ENCODE measurements around the gene COL18A1. TPM values are rescaled to one million over a fixed set of nuclear protein-coding genes. Genes with fewer than 3 reads are reported as not detected.

The COL18A1 gene
- total RNA-seq, 1 experiment from 2014 or later, result 676 TPM

- POLR2A ChIA-PET, result no interaction called here
- CTCF ChIA-PET, result interaction anchor here (1.1 kb wide), 1 partner anchor 10 kb away, joined by 3 read pairs; no protein-coding TSS in a partner anchor
These were observed 126.6 kb downstream of the COL18A1 start for GRCh38 chr21:45531393-45532215.

DNA sequence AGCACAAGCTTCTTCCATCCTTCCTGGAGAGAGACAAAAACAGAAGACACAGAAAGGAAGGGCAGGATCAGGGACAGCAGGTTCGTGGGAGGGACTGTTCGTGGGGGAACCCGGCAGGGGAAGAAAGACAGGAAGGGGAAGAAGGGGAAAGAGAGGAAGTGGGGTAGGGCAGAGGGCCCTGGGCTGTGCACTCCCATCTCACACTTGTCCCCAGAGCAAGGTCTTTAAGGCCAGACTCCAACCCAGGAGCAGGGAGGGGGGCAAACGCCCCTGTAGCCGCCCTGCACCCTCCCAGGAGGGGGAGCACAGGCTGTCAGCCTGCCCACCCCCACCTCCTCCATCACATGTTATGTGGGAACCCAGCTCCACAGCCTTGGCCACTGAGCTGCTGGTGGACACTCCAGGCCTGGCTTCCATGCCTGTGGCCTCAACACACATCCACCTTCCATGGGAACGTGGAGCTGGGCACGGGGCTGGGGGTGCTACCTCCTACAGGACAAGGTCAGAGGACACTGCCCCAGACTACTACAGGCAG lies 127.9 kb downstream of the COL18A1 start:
- intact Hi-C loops (cut with micrococcal nuclease; ENCODE audit: unreplicated experiment) (no loop called here), in situ Hi-C loops (cut with HindIII; ENCODE audit: low pct_unique_long_range_greater_than_20kb, low sequenced_read_pairs) (no loop called here)
- no TSS peak for BruUV-seq (replicated peaks)
- ATAC-seq, result no peak
- ChIA-PET CTCF (interaction anchor here (1.1 kb wide), 1 partner anchor 11 kb away, joined by 3 read pairs; no protein-coding TSS in a partner anchor), POLR2A (no interaction called here)
- Histone ChIP-seq H3K27me3 (ENCODE audit: control insufficient read depth, insufficient read depth, low read length) (no peaks in the 10 kb centered on the region), H3K9me3 (ENCODE audit: control insufficient read depth, insufficient read depth, low read depth, low read length) (no peaks in the 10 kb centered on the region), H3K36me3 (ENCODE audit: control insufficient read depth, insufficient read depth, low read length) (no peaks in the 10 kb centered on the region), H3K4me3 (ENCODE audit: low read depth in 2 of 2, low read length in 2 of 2) (no peak overlapping the region), H3K27ac (ENCODE audit: low read length) (no peak overlapping the region), H3K4me1 (ENCODE audit: control insufficient read depth, insufficient read depth, low read length) (peaks cover 4% of the 10 kb centered on the region)
- DNase-seq (ENCODE audit: low read depth, low spot score), result no peak
- TF ChIP-seq CTCF (IDR thresholded peaks at IDR 0.05), result no peak
- no peak for TF ChIP-seq POLR2AphosphoS5 (IDR thresholded peaks at IDR 0.05; ENCODE audit: low read depth, low read length)
- TF ChIP-seq TCF7L2 (IDR thresholded peaks at IDR 0.05; ENCODE audit: low read depth, low read length), result no peak
- TF ChIP-seq REST (IDR thresholded peaks at IDR 0.05; ENCODE audit: insufficient read depth in 1 of 2, low read depth in 2 of 2, low read length in 1 of 2), result no peak

More at GRCh38 chr21:45531393-45532215, 126.6 kb downstream of the COL18A1 start:
- no peaks in the 10 kb centered on the region for H3K36me3 ChIP-seq (ENCODE audit: control insufficient read depth, insufficient read depth, low read length)
- in situ Hi-C loops (cut with HindIII; ENCODE audit: low pct_unique_long_range_greater_than_20kb, low sequenced_read_pairs), result no loop called here
- no peak overlapping the region for H3K4me3 ChIP-seq (ENCODE audit: low read depth in 2 of 2, low read length in 2 of 2)
- TF ChIP-seq REST (IDR thresholded peaks at IDR 0.05; ENCODE audit: insufficient read depth in 1 of 2, low read depth in 2 of 2, low read length in 1 of 2) (no peak), SIN3A (IDR thresholded peaks at IDR 0.05; ENCODE audit: borderline replicate concordance, insufficient read depth, low read depth, low read length) (no peak), CTCF (IDR thresholded peaks at IDR 0.05) (no peak), TCF7L2 (IDR thresholded peaks at IDR 0.05; ENCODE audit: low read depth, low read length) (no peak), POLR2AphosphoS5 (IDR thresholded peaks at IDR 0.05; ENCODE audit: low read depth, low read length) (no peak)
- ATAC-seq (no peak), DNase-seq (ENCODE audit: low read depth, low spot score) (no peak)
- no TSS peak for BruUV-seq (replicated peaks)
- no peaks in the 10 kb centered on the region for H3K27me3 ChIP-seq (ENCODE audit: control insufficient read depth, insufficient read depth, low read length)
- intact Hi-C loops (cut with micrococcal nuclease; ENCODE audit: unreplicated experiment), result no loop called here
- no peaks in the 10 kb centered on the region for H3K9me3 ChIP-seq (ENCODE audit: control insufficient read depth, insufficient read depth, low read depth, low read length)
- H3K27ac ChIP-seq (ENCODE audit: low read length), result no peak overlapping the region
- H3K4me1 ChIP-seq (ENCODE audit: control insufficient read depth, insufficient read depth, low read length), result peaks cover 4% of the 10 kb centered on the region

Data from Panc1 (cell line).